GM12872 (cell line): ENCODE data around the gene GPBP1L1.

Experiments used
- CTCF ChIP-seq: IDR thresholded peaks from 3 replicates; pipeline ENCODE4 v1.5.1; 2011; ENCODE audit warnings: low read depth, mild to moderate bottlenecking, low read length, moderate library complexity; ENCODE audit not compliant: insufficient read depth

GPBP1L1 gene

GRCh38 chr1:45686015-45686287 lies 382 bp downstream of the GPBP1L1 start:
- TF ChIP-seq CTCF = peak; percentile 36; the same call in 2 of the 3 replicates

- no peak for TF ChIP-seq CTCF
Observed at GRCh38 chr1:45685308-45686014, 872 bp downstream of the GPBP1L1 start.

DNA sequence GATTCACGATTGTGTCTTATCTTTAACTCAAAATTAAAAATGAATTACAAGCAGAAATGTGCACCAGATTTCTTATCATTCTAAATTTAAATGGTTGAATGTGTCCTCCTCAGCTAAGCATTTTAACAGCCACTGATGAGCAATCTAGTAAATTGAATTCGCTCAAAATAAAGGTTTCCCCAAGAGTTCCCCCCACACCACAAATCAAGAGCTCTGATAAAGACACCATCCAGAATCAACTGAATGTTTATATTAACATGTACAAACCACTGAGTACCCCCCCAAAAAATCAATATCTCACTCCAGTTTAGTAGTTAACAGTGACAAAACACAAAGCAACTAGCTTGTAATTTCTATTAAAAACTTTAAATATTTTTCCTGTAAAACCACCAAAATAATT lies 1.9 kb downstream of the GPBP1L1 start:
- no peak for TF ChIP-seq CTCF

DNA sequence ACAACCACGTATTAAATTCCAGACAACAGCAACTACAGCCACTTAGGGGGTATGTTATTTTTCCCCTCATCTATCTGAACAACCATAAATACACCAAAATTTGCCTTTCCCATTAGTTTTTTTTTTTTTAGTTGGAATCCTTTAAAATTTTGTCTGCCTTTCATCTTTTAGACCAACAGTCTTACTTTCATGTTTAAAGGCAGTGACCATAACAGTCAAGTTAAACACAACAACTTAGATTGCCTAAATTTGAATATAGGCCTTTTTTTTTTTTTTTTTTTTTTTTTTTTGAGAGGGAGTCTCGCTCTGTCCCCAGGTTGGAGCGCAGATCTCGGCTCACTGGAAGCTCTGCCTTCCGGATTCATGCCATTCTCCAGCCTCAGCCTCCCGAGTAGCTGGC lies 3.4 kb downstream of the GPBP1L1 start:
- TF ChIP-seq CTCF = no peak

GRCh38 chr1:45679123-45679522 lies 7.2 kb downstream of the GPBP1L1 start:
- no peak for TF ChIP-seq CTCF

DNA sequence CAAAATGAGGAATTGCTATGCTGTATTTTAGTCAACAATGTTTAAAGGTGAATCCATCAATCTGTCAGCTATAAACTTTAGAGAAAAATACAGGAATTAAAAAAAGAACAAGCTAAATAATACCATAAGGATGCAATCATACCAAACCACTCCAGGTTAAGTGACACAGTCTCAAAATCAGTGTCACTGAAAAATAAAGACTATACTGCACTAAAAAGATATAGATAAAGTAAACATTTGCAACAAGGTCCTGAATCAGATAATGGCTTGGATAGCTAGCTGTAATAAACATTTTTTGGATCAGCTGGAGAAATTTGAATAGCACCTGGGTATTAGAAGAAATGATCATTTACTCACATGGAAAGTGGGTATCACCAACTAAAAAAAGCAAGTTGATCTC lies 7.8 kb downstream of the GPBP1L1 start:
- TF ChIP-seq CTCF = no peak

GRCh38 chr1:45677751-45678245 lies 8.5 kb downstream of the GPBP1L1 start:
- TF ChIP-seq CTCF = no peak
